Nephron (organoid): ENCODE results near the gene CD2.

Experiments
- H3K27ac Mint-ChIP-seq, 3 experiments: 2 replicates each; pipeline ENCODE4 v1.8.0; 2020; ENCODE audit warnings: mixed read lengths in 3 of 3, mild to moderate bottlenecking in 2 of 3, moderate library complexity in 1 of 3
- H3K27me3 Mint-ChIP-seq: 2 replicates; pipeline ENCODE4 v1.8.0; 2021; ENCODE audit warnings: low read depth, mild to moderate bottlenecking, moderate library complexity, mixed read lengths
- H3K36me3 Mint-ChIP-seq: 2 replicates; pipeline ENCODE4 v1.8.0; 2020; ENCODE audit warnings: low read depth, mixed read lengths
- H3K4me1 Mint-ChIP-seq: 2 replicates; pipeline ENCODE4 v1.8.0; 2020; ENCODE audit warnings: mixed read lengths
- H3K4me3 Mint-ChIP-seq, 3 experiments: 2 replicates each; pipeline ENCODE4 v1.8.0; 2020; ENCODE audit warnings: mild to moderate bottlenecking in 3 of 3, mixed read lengths in 3 of 3, moderate library complexity in 2 of 3
- H3K9me3 Mint-ChIP-seq: 2 replicates; pipeline ENCODE4 v1.8.0; 2020; ENCODE audit warnings: mixed read lengths
- TF ChIP-seq, protein P1 (sequence below), 3 experiments: fragments of 200-600 bp; sonication (generic); IDR thresholded peaks; one replicate each; pipeline ENCODE4 v1.5.0; 2021; ENCODE audit warnings: antibody characterized with exemption in 3 of 3; ENCODE audit not compliant: unreplicated experiment in 3 of 3

CD2 gene

GRCh38 chr1:116795482-116795829 lies 41.2 kb downstream of the CD2 start:
- Mint-ChIP-seq H3K36me3 (no peaks in the 10 kb centered on the region), H3K4me1 (no peaks in the 10 kb centered on the region)
- TF ChIP-seq, protein P1, sequence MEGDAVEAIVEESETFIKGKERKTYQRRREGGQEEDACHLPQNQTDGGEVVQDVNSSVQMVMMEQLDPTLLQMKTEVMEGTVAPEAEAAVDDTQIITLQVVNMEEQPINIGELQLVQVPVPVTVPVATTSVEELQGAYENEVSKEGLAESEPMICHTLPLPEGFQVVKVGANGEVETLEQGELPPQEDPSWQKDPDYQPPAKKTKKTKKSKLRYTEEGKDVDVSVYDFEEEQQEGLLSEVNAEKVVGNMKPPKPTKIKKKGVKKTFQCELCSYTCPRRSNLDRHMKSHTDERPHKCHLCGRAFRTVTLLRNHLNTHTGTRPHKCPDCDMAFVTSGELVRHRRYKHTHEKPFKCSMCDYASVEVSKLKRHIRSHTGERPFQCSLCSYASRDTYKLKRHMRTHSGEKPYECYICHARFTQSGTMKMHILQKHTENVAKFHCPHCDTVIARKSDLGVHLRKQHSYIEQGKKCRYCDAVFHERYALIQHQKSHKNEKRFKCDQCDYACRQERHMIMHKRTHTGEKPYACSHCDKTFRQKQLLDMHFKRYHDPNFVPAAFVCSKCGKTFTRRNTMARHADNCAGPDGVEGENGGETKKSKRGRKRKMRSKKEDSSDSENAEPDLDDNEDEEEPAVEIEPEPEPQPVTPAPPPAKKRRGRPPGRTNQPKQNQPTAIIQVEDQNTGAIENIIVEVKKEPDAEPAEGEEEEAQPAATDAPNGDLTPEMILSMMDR (IDR thresholded peaks at IDR 0.05; ENCODE audit: unreplicated experiment in 3 of 3) = no peak

GRCh38 chr1:116804736-116805135 lies 50.5 kb downstream of the CD2 start:
- no peaks in the 10 kb centered on the region for H3K36me3 Mint-ChIP-seq

More at GRCh38 chr1:116795482-116795829, 41.2 kb downstream of the CD2 start:
- H3K27ac Mint-ChIP-seq = no peak overlapping the region
- peaks cover 3% of the 10 kb centered on the region for H3K27me3 Mint-ChIP-seq
- no peaks in the 10 kb centered on the region for H3K9me3 Mint-ChIP-seq
- H3K4me3 Mint-ChIP-seq = no peak overlapping the region

DNA sequence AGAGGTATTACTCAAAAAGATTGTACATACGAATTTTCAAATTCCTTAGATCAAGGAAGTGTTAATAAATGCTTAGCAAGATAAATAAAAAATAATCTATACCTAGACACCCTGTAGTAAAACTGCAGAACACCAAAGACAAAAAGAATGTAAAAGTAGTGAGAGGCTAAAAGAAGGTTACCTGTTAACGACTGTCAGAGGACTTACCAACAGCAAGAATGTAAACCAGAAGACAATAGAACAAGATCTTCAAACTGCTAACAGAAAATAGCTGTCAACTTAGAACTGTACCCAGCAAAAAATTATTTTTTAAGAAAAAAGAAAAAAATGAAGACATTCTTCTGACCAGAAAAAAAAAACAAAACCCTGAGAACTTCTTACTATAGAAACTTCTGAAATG lies 51.2 kb downstream of the CD2 start:
- Mint-ChIP-seq H3K4me1 (peaks cover 28% of the 10 kb centered on the region), H3K27ac (no peak overlapping the region), H3K4me3 (no peak overlapping the region), H3K36me3 (no peaks in the 10 kb centered on the region), H3K9me3 (peaks cover under 1% of the 10 kb centered on the region), H3K27me3 (peaks cover under 1% of the 10 kb centered on the region)
- TF ChIP-seq, protein P1 (IDR thresholded peaks at IDR 0.05; ENCODE audit: unreplicated experiment in 3 of 3) = no peak

More at GRCh38 chr1:116804736-116805135, 50.5 kb downstream of the CD2 start:
- peaks cover 28% of the 10 kb centered on the region for H3K4me1 Mint-ChIP-seq
- H3K27me3 Mint-ChIP-seq = no peaks in the 10 kb centered on the region
- no peaks in the 10 kb centered on the region for H3K9me3 Mint-ChIP-seq
- H3K4me3 Mint-ChIP-seq = no peak overlapping the region
- TF ChIP-seq, protein P1 (IDR thresholded peaks at IDR 0.05; ENCODE audit: unreplicated experiment in 3 of 3) = no peak
- H3K27ac Mint-ChIP-seq = no peak overlapping the region

- Mint-ChIP-seq H3K27ac (peak overlapping the region; percentile 22 to 61 (median 32)), H3K27me3 (peaks cover 3% of the 10 kb centered on the region)
- TF ChIP-seq, protein P1 (IDR thresholded peaks at IDR 0.05; ENCODE audit: unreplicated experiment in 3 of 3) = no peak
These were observed 52.0 kb downstream of the CD2 start for GRCh38 chr1:116806245-116806644.

GRCh38 chr1:116806671-116807070 lies 52.4 kb downstream of the CD2 start:
- H3K4me3 Mint-ChIP-seq = no peak overlapping the region
- no peaks in the 10 kb centered on the region for H3K36me3 Mint-ChIP-seq
- peak overlapping the region; percentile 22 to 61 (median 32) for H3K27ac Mint-ChIP-seq
- H3K9me3 Mint-ChIP-seq = peaks cover 5% of the 10 kb centered on the region
- peaks cover 3% of the 10 kb centered on the region for H3K27me3 Mint-ChIP-seq
- peaks cover 28% of the 10 kb centered on the region for H3K4me1 Mint-ChIP-seq
- TF ChIP-seq, protein P1 (IDR thresholded peaks at IDR 0.05; ENCODE audit: unreplicated experiment in 3 of 3) = no peak

More at GRCh38 chr1:116806245-116806644, 52.0 kb downstream of the CD2 start:
- H3K4me1 Mint-ChIP-seq = peaks cover 28% of the 10 kb centered on the region
- H3K4me3 Mint-ChIP-seq = no peak overlapping the region
- peaks cover 3% of the 10 kb centered on the region for H3K9me3 Mint-ChIP-seq
- H3K36me3 Mint-ChIP-seq = no peaks in the 10 kb centered on the region

DNA sequence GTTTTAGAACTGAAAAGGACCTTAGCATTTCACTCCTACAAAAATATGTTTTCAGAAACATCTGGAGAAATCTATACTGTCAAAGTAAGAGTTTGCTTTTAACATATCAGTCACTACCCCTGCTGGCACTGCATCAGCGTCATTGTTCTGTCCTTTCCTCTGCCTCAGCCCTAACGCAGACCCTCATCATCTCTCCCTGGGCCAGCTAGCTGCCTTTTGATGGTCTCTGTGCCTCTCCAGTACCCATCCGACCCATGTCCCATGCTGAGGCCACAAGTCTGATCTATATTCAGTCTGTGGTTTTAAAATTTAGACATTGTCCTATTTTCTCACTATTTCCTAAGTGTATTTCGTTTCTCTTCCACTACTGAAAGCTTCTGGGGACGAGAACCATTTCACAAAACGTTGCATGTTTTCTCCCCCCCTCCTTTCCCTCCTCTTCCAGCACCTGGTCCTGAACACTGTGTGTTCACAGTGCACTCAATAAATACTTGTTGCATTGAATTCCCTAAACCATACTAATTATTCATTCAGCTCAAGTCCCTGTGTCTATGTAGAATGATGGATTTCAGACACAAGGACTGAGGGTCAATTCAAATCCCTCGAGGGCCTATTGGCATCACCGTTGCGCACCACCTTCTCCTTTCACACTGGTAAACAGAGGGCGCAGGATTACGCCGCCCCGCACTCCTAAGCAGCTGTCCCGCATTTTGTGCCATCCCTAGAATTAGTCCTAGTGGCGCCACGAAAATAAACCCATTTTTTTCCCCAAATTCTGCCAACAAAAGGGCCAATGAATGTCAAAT lies 53.4 kb downstream of the CD2 start:
- H3K4me3 Mint-ChIP-seq = no peak overlapping the region
- TF ChIP-seq, protein P1 (IDR thresholded peaks at IDR 0.05; ENCODE audit: unreplicated experiment in 3 of 3) = no peak
- peaks cover 12% of the 10 kb centered on the region for H3K9me3 Mint-ChIP-seq
- H3K27ac Mint-ChIP-seq = no peak overlapping the region
- peaks cover 3% of the 10 kb centered on the region for H3K27me3 Mint-ChIP-seq
- peaks cover 28% of the 10 kb centered on the region for H3K4me1 Mint-ChIP-seq
- H3K36me3 Mint-ChIP-seq = no peaks in the 10 kb centered on the region
